ENCODE data around the gene RASAL2.

- TF ChIP-seq POLR2A (IDR thresholded peaks at IDR 0.05; ENCODE audit: low read length) (no peak), GATA1 (IDR thresholded peaks at IDR 0.05; ENCODE audit: low read depth, low read length) (no peak)
Observed at GRCh38 chr1:178434360-178434759, 340.5 kb downstream of the RASAL2 start.

All from erythroblast (primary cell).